Duodenal mucosa (tissue), 2 donors: ENCODE measurements around the gene TAP1.

Experiments
- H3K27ac ChIP-seq: one replicate; pipeline ENCODE4 v1.7.0; 2013; ENCODE audit warnings: low read depth, low read length
- H3K27me3 ChIP-seq, 2 donors: one replicate each; pipeline ENCODE4 v1.7.0; 2013; ENCODE audit warnings: low read length in 2 of 2, control low read depth in 1 of 2; ENCODE audit not compliant: insufficient read depth in 2 of 2, control insufficient read depth in 1 of 2
- H3K36me3 ChIP-seq, 2 donors: one replicate each; pipeline ENCODE4 v1.7.0; 2013; ENCODE audit warnings: low read length in 2 of 2, control low read depth in 1 of 2; ENCODE audit not compliant: insufficient read depth in 2 of 2, control insufficient read depth in 1 of 2
- H3K4me1 ChIP-seq, 2 donors: one replicate each; pipeline ENCODE4 v1.7.0; 2013; ENCODE audit warnings: low read length in 2 of 2, control low read depth in 1 of 2; ENCODE audit not compliant: insufficient read depth in 2 of 2, control insufficient read depth in 1 of 2
- H3K4me3 ChIP-seq, 2 donors: one replicate each; pipeline ENCODE4 v1.7.0; 2013; ENCODE audit warnings: low read length in 2 of 2, low read depth in 1 of 2
- H3K9ac ChIP-seq, 2 donors: one replicate each; pipeline ENCODE4 v1.7.0; 2013; ENCODE audit warnings: low read length in 2 of 2, low read depth in 1 of 2
- H3K9me3 ChIP-seq, 2 donors: one replicate each; pipeline ENCODE4 v1.7.0; 2013; ENCODE audit warnings: low read length in 2 of 2, control low read depth in 1 of 2; ENCODE audit not compliant: control insufficient read depth in 1 of 2

The TAP1 gene

GRCh38 chr6:32830017-32830416, 23.5 kb downstream of the TAP1 start:
- H3K27me3 ChIP-seq = no peaks in the 10 kb centered on the region
- no peaks in the 10 kb centered on the region for H3K4me1 ChIP-seq
- H3K36me3 ChIP-seq = peaks cover 48 to 66% of the 10 kb centered on the region in 2 donors
- H3K9me3 ChIP-seq = no peaks in the 10 kb centered on the region
- H3K4me3 ChIP-seq = no peak overlapping the region
- no peak overlapping the region for H3K9ac ChIP-seq
- no peak overlapping the region for H3K27ac ChIP-seq

- H3K4me3 ChIP-seq = no peak overlapping the region
Measured at GRCh38 chr6:32829495-32829894, 24.0 kb downstream of the TAP1 start.

GRCh38 chr6:32827025-32827424, 26.5 kb downstream of the TAP1 start:
- Histone ChIP-seq H3K27me3 (no peaks in the 10 kb centered on the region), H3K9ac (no peak overlapping the region), H3K4me1 (no peaks in the 10 kb centered on the region), H3K9me3 (no peaks in the 10 kb centered on the region), H3K27ac (no peak overlapping the region), H3K36me3 (peaks cover 34 to 40% of the 10 kb centered on the region in 2 donors), H3K4me3 (no peak overlapping the region)

More at GRCh38 chr6:32829495-32829894, 24.0 kb downstream of the TAP1 start:
- Histone ChIP-seq H3K27ac (no peak overlapping the region), H3K27me3 (no peaks in the 10 kb centered on the region), H3K4me1 (no peaks in the 10 kb centered on the region), H3K9me3 (no peaks in the 10 kb centered on the region), H3K36me3 (peaks cover 45 to 60% of the 10 kb centered on the region in 2 donors), H3K9ac (no peak overlapping the region)

GRCh38 chr6:32825966-32826365, 27.5 kb downstream of the TAP1 start:
- H3K9me3 ChIP-seq = no peaks in the 10 kb centered on the region
- H3K9ac ChIP-seq = no peak overlapping the region
- no peak overlapping the region for H3K4me3 ChIP-seq
- peaks cover 26 to 29% of the 10 kb centered on the region in 2 donors for H3K36me3 ChIP-seq
- H3K27ac ChIP-seq = no peak overlapping the region
- H3K4me1 ChIP-seq = no peaks in the 10 kb centered on the region
- H3K27me3 ChIP-seq = no peaks in the 10 kb centered on the region

GRCh38 chr6:32819729-32820128, 33.8 kb downstream of the TAP1 start:
- H3K36me3 ChIP-seq = no peaks in the 10 kb centered on the region
- H3K27me3 ChIP-seq = no peaks in the 10 kb centered on the region
- no peak overlapping the region for H3K4me3 ChIP-seq
- H3K9ac ChIP-seq = no peak overlapping the region
- H3K9me3 ChIP-seq = no peaks in the 10 kb centered on the region
- H3K27ac ChIP-seq = no peak overlapping the region
- H3K4me1 ChIP-seq = peaks cover 0 to 3% of the 10 kb centered on the region in 2 donors

GRCh38 chr6:32818867-32819266, 34.6 kb downstream of the TAP1 start:
- Histone ChIP-seq H3K27ac (no peak overlapping the region), H3K4me1 (peaks cover 0 to 3% of the 10 kb centered on the region in 2 donors), H3K9me3 (no peaks in the 10 kb centered on the region), H3K9ac (no peak overlapping the region), H3K27me3 (no peaks in the 10 kb centered on the region), H3K36me3 (no peaks in the 10 kb centered on the region), H3K4me3 (no peak overlapping the region)

- Histone ChIP-seq H3K9ac (no peak within 1 kb of the TSS), H3K4me1 (peaks cover 0 to 3% of the 10 kb centered on the region in 2 donors), H3K27ac (no peak within 1 kb of the TSS), H3K4me3 (peak within 1 kb of the TSS; percentile 27 to 33), H3K9me3 (no peaks in the 10 kb centered on the region), H3K36me3 (no peaks in the 10 kb centered on the region), H3K27me3 (no peaks in the 10 kb centered on the region)
Measured at GRCh38 chr6:32816746-32817204, 36.7 kb downstream of the TAP1 start, which contains the start of gene HLA-DOB. TSS of gene HLA-DOB (minus strand) at chr6:32817002. CDS start at chr6:32816951, 51 bp downstream.

- Histone ChIP-seq H3K4me3 (no peak overlapping the region), H3K36me3 (no peaks in the 10 kb centered on the region), H3K9me3 (no peaks in the 10 kb centered on the region), H3K4me1 (peaks cover 0 to 3% of the 10 kb centered on the region in 2 donors), H3K27ac (no peak overlapping the region), H3K9ac (no peak overlapping the region), H3K27me3 (no peaks in the 10 kb centered on the region)
Measured at GRCh38 chr6:32815996-32816395, 37.5 kb downstream of the TAP1 start.

GRCh38 chr6:32815115-32815514, 38.4 kb downstream of the TAP1 start:
- no peak overlapping the region for H3K27ac ChIP-seq
- peak overlapping the region in 1 of 2 donors; percentile 16 for H3K4me3 ChIP-seq
- H3K9ac ChIP-seq = no peak overlapping the region
- no peaks in the 10 kb centered on the region for H3K9me3 ChIP-seq
- peaks cover 0 to 3% of the 10 kb centered on the region in 2 donors for H3K4me1 ChIP-seq
- no peaks in the 10 kb centered on the region for H3K36me3 ChIP-seq
- no peaks in the 10 kb centered on the region for H3K27me3 ChIP-seq

- H3K4me3 ChIP-seq = no peak overlapping the region
- peaks cover 0 to 3% of the 10 kb centered on the region in 2 donors for H3K4me1 ChIP-seq
- H3K36me3 ChIP-seq = no peaks in the 10 kb centered on the region
- H3K9me3 ChIP-seq = no peaks in the 10 kb centered on the region
- no peaks in the 10 kb centered on the region for H3K27me3 ChIP-seq
- no peak overlapping the region for H3K9ac ChIP-seq
- H3K27ac ChIP-seq = no peak overlapping the region
Measured at GRCh38 chr6:32814145-32814544, 39.4 kb downstream of the TAP1 start.

GRCh38 chr6:32809171-32809570, 44.3 kb downstream of the TAP1 start:
- Histone ChIP-seq H3K9me3 (no peaks in the 10 kb centered on the region), H3K27me3 (no peaks in the 10 kb centered on the region), H3K9ac (no peak overlapping the region), H3K4me1 (no peaks in the 10 kb centered on the region), H3K27ac (no peak overlapping the region), H3K4me3 (no peak overlapping the region), H3K36me3 (no peaks in the 10 kb centered on the region)
